IPS DF 4.7 (cell line): ENCODE data around the gene LRCH3.
A peak's percentile ranks its signal among the peaks of the same experiment; 100 is the strongest.
"Not testable (repeated sequence)": the region's sequence is repeated elsewhere in the genome, so short reads cannot be mapped to it uniquely, and the experiment has no call there.

Experiments
- DNase-seq: peaks from one replicate; pipeline ENCODE4 v3.0.0-alpha.2; 2013; ENCODE audit warnings: low spot score; ENCODE audit errors: extremely low read depth

The LRCH3 gene

GRCh38 chr3:197921429-197922275 is 130.6 kb downstream of the LRCH3 start:
- DNase-seq: not testable (repeated sequence)

DNA sequence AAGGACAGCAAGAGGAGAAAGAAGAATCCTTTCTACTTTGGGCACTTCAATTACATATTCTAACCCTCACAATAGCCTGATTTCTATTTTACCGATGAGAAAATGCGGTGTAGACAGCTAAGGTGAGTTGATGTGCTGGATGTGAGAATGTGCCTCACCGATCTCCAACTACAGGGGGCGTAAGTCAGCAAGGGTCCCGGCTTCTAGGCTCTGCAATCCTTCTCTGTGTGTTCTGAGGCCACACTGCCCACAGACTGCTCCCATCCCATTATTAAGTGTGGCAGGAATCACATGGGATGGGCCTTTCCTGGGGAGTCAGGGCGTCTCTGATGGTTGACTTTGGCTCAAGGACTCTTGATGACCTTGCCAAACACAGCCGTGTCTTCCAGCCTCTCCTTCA is 135.4 kb downstream of the LRCH3 start:
- peak; percentile 46 for DNase-seq

- DNase-seq: not testable (repeated sequence)
Measured at GRCh38 chr3:197927578-197927977, 136.5 kb downstream of the LRCH3 start.

- no peak for DNase-seq
Measured at GRCh38 chr3:197936819-197937384, 145.8 kb downstream of the LRCH3 start.
